Ramos (cell line): ENCODE results near the gene CIRBP.

ENCODE experiments used
- in situ Hi-C: fragments of 300-500 bp; cut with MboI; formaldehyde crosslinking; loops from one replicate; pipeline ENCODE4 v1.14.3; 2022; ENCODE audit warnings: low sequenced_read_pairs; ENCODE audit not compliant: unreplicated experiment

CIRBP gene

DNA sequence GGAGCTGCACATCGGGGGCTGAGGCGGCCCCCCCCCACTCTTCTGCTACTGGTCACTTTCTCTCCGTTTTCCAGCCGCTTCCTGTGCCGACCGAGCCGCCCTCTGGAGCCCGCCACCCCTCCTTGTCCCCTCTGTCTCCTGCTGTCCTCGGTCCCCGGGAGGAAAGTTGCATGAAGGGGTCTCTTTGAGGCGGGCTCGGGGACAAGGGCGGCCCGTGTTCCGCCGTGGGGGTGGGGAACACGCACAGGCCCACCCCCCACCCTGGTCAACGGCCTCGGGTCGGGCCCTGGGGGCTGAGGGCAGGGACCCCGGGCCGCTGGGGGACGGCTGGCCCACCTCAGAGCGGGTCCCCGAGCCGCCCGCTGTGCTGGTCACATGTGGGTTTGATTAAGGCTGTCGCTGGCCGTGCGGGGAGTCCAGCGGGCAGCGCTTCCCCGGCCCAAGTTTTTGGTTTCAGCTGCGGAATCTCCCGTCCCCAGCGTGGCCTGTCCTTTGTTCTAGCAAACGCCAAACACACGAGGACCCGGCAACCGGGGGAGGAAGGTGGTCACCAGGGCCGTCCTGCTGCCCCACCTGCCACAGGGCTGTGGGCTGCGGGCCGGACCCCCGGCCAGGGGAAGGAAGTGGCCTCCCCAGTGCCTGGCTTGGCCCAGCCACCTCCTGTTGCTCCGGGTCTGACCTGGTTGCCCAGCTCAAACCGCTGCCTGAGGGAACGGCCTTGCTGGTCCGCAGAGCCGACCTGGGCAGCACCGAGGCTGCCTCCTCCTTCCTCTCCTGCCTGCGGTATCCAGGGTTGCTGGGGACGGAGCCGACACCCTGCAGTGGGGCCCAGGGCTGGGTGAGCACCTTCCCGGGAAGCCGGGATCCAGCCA is 18.5 kb downstream of the CIRBP start:
- in situ Hi-C loops: no loop called here

DNA sequence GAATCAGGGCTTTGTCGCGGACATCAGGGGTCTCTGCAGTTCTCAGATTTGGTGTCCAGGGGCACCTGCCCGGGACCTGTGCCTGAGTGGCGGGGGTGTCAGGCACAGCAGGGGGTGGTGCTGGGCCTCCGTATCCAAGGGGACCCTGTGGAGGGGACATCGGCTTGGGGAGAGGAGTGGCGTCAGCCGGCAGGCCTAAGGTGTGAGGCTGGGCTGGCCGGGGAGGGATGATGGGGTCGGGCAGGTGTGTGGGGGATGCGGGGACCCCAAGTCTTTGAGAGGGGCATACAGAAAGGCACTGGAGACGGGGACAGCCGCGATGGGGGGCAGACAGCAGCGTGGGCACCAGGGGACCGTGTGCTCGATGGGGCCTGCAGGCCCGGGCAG is 19.1 kb downstream of the CIRBP start:
- in situ Hi-C loops: no loop called here

DNA sequence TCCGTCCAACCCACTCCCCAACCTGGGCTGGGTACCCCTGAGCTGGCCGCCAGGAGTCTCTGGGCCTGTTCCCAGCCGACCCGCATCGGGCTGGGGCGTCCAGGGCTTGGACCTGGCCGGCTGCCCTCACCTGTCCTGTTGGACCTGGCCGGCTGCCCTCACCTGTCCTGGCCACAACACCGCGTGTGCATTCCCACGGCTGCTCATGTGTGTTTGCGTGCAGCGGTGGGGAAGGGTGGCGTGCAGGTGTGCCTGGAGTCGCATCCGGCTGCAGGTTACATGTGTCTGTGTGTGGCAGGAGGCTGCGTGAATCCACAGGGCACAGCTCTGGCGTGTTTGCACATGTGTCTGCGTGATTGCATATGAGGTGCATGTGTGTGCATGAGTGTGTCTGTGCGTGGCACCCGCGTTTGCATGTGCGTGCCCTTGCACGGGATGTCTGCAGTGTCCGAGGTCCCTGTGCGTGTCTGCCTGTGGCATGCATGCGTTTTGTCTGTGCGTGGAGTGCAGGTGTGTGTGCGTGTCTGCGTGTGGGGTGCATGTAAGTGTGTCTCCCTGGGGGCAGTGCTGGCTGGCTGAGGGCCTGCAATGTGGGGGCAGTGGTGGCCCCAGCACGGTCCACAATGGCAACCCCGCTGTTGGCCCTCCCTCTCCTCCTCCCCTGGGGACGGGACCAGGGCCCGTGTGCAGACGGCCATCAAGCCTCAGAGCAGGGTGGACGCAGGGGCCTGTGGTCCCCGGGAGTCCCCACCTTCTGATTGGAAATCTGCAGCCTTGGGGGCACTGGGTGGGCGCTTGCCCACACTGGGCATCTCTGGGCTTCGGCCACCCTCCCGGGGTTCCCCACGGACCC is 19.9 kb downstream of the CIRBP start:
- in situ Hi-C loops: no loop called here

DNA sequence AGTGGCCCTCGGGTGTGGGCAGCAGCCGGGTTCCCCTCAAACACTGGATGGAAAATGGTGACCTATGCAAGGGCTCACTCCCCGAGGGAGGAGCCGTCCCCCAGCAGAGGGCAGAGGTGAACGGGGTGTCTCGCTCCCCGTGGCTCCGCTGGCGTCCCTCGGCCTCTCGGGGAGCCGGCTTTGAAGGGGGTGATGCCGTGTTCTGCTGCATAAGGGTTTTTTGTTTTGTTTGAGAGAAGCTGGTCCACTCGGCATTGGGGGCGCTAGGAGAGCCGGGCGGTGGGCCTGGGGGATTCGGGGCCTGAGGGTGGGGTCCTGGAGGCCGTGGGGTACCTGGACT is 20.5 kb downstream of the CIRBP start:
- in situ Hi-C loops: no loop called here

DNA sequence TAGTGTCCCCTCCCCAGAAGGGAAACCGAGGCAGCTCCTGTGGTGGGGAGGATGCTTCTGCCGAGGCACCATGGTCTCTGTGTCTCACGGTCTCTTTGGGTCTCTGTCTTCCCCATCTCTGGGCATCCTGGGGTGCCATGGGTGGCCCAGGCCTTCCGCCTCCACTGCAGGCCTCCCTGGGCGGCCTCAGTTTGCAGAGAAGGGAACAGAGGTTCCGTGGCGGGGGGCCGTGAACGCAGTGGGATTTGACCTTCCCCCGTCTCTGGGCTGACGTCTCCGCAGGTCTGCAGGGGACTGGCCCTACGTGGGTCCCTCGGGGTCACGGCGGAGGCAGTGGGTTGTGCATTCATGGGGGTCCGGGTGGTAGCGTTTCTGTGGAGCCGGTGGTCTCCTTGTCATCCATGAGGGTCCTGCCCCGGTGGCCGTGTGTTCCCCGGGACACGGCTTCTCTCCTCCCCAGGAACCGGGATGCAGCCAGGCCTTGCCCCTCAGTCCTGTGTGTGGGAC is 21.1 kb downstream of the CIRBP start:
- in situ Hi-C loops: no loop called here

DNA sequence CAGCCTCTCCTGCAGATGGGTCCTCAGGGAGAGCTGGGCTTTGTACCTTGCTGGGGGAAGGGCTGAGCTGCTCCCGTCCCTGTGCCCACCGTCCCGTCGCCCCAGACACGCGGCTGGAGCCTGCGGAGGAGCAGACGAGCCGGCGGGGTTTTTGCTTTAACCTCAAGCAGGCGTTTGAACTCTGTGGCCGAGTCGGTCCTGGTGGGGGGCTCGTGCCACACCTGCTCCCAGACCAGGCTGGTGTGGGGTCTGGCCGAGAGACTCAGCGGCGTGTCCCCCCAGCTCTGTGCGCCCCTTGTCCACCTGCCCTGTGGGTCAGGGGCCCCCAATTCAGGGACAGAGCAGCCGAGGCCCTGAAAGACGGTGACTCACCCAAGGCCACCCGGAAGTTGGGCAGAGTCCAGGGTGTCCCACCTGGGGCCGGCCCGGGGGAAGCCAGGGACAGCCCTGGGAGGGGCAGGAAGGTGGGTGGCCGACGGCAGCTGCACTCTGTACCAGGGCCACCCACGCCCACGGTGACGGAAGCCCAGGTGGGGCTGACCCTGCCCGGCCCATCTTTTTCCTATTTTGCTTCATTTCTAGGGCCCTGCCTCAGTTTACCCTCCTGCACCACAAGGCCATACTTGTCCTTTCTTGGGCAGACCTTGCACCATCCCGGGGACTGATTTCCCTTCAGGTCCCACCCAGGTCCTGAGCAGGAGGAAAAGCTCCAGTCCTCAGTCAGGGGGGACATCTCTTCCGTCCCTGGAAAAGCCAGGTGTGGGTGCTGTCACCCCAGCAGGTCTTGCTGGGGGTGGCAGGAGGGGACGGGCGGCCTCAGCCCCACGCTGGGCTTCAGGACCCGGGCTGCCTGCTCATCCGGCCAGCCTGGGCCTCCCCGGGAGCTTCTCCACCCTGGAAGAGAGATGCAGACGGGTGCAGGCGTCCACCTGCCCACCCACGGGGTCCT is 21.8 kb downstream of the CIRBP start:
- in situ Hi-C loops: no loop called here

DNA sequence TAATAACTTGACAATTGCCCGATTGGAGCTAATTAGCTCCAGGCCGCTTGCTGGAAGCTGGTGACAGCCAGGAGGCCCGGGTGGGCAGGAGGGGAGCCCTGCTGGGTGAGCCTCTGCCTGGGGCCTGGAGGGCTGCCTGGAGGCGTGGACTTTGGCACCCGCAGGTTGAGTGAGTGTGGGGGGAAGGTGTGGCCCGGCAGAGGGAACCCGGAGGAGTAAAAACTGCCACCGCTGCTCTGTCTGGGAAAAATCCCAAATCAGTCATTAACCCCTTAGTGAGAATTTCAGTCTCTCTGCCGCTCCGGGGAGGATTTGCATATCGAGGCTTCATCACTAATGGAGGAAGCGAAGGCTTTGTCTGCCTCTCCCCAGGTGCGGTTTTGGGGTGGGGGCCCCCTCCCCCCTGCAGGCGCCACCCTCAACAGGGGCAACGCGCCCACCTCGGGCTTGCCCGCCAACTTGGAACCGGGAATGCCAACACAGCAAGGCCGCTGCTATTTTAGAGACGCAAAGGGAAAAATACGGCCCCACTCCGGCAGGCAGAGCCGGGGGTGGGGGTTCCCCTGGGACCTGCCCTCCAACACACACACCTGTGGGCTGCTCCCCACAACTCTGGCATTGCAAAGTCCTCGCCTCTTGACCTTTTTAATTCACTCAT is 22.8 kb downstream of the CIRBP start:
- in situ Hi-C loops: no loop called here

DNA sequence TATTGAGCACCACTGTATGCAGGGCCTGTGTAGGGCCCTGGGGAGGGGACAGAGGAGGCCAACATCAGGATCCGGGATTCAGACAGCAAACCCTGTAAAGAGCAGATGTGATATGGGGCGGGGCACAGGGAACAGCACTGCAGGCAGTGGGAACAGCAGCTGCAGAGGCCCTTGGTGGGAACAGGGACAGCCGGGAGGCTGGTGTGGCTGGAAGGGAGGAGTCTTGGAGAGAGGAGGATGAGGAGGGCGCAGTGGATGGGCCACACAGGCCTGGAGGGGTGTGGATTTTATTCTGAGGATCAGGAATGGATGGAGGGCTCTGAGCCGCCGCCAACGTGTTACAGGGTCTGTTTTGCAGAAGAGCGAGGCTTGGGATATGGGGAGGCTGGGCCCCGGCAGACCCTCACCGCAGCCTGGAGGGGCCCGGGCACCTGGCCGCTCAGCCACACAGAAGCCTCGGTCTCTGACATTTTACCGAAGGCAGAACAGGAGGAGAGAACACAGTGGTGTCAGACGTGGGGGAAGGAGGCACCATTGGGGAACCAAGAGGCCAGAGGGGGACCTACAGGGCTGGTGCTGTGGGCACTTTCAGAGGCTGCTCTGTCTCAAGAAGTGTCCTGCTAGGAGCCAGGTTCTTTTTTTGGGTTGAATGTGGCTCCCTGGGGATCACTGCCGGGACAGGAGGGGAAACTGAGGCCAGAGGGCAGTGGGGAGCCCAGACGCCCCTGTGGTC is 23.5 kb downstream of the CIRBP start:
- in situ Hi-C loops: no loop called here

DNA sequence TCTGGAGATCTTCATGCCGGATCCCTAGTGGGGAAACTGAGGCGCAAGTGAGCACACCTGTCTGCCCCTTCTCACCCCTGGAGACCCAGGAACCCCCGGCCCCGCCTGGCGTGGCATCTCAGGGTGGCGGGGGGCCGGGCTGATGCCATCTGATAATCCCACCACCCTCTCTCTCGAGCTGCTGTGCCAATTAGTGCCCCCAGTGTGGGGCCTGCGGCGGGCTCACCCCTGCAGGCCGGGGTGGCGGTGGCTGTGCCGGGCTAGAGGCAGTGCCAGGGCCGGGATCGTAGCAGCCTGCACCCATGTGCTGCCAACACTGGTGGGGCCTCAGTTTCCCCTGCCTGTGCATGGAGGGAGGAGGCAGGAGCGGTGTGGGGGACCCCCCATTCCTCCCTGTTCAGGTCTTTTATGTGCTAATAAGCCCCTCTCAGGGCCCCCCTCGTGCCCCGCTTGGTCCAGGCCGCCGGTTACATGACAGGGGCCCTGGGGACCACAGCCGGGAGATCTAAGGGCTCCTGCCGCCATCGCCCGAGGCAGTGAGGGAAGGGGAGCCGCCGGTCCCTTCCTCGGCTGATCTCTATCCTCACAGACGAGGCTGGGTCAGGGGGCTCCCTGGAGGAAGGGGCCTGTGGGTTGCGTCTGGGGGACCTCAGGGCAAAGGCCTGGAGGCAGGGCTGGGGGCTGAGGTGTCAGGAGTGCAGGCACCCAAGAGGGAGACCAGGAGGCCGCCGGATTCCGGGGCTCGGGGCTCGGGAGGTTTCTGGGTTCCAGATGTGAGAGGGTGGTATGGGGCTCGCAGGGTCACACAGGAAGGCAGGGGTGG is 24.9 kb downstream of the CIRBP start:
- in situ Hi-C loops: no loop called here

DNA sequence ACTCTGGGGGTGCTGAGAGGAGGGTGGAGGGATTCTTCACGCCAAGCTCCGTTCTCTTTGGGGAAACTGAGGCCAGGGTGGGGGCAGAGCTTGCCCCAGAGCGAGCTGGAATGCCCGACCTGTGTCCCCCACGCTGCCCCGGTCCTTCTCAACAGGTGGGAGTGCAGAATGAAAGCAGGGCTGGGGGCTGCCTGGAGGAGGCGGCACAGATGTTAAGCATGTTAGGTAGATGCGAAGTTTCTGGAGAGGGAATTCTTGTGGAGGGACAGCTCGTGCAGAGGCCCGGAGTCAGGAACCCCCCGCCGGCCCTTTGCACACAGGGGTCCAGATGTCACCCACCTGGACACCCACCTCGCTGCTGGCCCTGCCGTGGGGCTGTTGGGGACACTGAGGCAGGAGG is 25.6 kb downstream of the CIRBP start:
- in situ Hi-C loops: no loop called here

DNA sequence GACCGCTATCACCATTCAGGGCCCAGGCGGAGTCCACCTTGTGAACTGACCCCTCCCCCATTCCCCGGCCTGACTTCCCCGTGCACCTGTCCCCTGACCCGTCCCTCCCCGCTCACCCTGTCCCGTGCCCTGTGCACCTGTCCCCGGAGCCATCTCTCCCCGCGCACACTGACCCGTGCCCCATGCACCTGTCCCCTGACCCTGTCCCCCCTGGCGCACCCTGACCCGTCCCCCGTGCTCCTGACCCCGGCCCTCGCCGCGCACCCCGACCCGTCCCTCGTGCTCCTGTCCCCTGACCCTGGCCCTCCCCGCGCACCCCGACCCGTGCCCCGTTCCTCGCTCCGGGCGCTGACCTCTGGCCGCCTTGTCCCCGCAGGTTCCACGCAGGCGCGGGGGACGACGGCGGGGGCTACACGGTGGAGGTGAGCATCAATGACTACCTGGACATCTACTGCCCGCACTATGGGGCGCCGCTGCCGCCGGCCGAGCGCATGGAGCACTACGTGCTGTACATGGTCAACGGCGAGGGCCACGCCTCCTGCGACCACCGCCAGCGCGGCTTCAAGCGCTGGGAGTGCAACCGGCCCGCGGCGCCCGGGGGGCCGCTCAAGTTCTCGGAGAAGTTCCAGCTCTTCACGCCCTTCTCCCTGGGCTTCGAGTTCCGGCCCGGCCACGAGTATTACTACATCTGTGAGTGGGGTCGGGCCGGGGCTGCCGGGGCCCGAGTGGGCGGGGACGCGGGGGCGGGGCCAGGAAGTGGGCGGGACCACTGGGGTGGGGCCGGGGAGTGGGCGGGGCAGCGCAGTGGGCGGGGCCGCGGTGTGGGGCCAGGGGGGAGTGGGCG is 26.3 kb downstream of the CIRBP start:
- in situ Hi-C loops: no loop called here

DNA sequence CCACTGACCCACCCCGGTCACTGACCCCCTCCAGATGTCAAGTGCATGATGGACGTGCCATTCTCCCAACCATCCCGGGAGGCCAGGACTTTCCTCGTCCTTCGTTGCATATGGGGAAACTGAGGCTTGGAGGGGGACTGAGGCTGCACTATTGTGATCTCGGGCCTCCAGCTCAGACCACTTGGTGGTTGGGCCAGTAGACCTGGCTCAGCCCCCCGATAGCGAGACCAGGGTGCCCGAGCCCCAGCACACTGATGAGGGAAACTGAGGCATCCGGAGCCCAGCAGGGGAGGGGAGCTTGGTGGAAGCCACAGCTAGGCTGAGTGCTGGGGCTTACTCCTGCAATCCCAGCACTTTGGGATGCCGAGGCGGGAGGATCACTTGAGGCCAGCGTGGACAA is 26.9 kb downstream of the CIRBP start:
- in situ Hi-C loops: no loop called here

DNA sequence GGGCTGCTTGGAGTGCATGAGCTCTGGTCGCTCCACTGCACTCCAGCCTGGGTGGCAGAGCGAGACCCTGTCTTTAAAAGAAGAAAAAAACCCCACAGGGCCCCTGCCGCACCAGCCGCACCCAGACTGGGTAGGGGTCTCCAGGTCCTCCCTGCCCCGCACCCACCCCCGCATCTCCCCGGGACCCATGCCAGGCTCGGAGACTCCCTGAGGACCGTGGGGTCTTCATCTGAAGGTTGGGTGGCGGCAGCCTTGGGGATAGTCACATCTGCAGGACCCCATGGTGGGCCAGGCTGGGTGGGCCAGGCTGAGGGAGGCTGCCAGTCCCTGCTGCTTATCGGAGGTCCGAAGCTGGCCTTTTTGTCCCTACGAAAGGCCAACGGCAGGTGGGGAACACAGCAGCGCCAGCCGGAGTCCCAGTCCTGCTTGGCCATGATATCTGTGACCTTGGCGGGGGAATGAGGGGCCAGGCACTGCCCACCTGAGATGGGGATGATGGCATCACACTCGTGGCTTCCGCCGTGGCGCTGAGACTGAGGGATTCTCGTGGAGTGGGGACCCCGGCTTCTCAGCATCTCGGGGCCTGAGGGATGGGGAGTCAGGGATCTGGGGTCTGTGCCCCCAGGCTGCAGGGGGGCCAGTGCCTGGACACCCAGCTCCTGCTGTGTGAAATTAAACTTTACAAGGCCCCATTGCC is 27.6 kb downstream of the CIRBP start:
- in situ Hi-C loops: no loop called here

DNA sequence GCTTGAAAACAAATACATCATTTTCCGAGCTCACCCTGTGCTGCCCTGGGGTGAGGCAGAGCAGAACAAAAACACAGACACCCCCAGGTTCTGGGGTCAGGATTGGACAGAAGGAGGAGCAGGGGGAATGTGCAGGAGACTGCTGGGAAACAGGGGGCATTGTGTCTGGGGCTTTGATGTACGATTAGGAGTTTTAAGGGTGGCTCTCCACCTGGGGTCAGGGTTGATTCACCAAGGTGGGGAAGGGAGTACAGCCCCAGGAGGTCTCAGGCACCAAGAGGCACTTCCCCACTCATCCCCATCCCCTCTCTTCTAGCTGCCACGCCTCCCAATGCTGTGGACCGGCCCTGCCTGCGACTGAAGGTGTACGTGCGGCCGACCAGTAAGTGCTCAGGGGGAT is 29.1 kb downstream of the CIRBP start:
- in situ Hi-C loops: no loop called here

DNA sequence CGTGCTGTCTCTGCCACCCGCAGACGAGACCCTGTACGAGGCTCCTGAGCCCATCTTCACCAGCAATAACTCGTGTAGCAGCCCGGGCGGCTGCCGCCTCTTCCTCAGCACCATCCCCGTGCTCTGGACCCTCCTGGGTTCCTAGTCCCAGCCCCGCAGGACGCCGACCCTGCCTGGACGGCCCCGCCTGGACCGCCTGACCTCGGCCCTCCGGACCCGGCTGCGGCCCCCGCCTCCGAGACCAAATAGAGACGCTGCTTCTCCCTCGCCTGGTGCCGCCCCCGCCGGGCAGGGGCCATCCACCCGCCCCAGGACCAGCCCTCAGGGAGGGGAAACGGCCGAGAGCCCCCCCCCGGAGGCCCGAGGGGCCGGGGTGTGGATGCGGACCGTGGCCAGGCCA is 30.7 kb downstream of the CIRBP start:
- in situ Hi-C loops: loop anchor here (10.0 kb wide), 1 partner anchor 225 kb away; the partner anchor contains the start of gene PLK5

DNA sequence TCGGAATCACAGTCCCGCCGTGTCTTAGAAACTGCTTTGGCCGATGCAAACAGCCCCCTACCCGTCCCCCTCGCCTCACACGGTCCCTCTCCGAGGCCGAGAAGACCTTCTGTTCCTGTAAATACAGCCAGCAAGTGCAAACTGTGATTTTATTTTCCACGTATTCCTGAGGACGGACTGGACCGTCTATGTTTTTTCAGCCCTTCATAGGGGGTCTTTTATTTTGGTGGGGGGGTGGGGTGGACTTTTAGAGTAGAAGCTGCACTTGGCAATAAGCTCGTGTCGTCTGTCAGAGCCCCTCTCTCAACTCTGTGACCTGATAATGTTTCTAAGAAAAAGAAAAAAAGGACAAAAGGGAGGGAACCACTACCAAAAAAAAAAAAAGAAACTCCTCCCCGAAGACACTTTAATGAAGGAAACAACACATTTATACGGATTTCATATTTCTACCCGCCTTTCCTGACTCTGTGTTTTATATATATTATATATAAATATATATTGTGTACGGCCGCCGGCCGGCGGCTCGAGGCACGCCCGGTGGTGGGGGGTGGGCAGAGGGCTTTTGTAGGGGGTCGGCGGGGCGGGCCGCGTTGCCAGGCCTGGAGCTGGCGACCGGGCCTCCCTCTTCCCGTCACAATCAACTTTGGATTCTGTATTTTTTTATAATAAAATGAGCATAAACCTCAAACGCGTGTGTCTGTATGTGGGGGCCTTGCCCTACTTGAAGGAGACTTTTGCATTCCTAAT is 31.8 kb downstream of the CIRBP start:
- in situ Hi-C loops: loop anchor here (10.0 kb wide), 1 partner anchor 224 kb away; the partner anchor contains the start of gene PLK5
